ENCODE measurements around the gene BICRA. TPM values are rescaled to one million over a fixed set of nuclear protein-coding genes. Genes with fewer than 3 reads are reported as not detected.

The BICRA gene
- total and polyA plus RNA-seq, 2 donors from 2014 or later: 3.2 to 14.7 TPM

DNA sequence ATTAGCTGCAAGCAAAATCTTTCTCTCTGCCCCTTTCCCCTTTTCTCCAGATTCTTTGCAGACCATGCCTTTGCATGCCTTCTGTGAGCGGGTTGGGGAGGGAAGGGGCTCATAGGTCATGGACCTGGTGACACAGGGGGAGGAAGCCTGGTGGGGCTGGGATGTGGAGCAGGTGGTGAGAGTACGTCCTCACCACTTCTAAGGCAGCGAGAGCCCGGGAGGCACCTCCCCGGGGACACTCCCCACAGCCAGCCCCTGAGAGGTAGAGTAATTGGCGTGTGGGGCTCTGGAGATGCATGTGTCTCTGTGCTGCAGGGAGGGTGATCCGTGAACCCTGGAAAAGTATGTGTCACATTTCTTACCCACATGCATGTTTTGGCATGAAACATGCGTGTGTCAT lies 61.8 kb downstream of the BICRA start:
- Histone ChIP-seq H3K9me3 (ENCODE audit: control insufficient read depth in 2 of 3, insufficient read depth in 1 of 3, low read length in 3 of 3) (no peaks in the 10 kb centered on the region), H3K4me1 (ENCODE audit: control insufficient read depth in 2 of 3, insufficient read depth in 2 of 3, low read depth in 1 of 3, low read length in 3 of 3) (no peaks in the 10 kb centered on the region), H3K27me3 (ENCODE audit: control insufficient read depth, insufficient read depth, low read length) (no peaks in the 10 kb centered on the region), H3K4me3 (ENCODE audit: low read length in 3 of 3) (no peak overlapping the region), H3K9ac (ENCODE audit: low read length in 3 of 3) (no peak overlapping the region), H3K36me3 (ENCODE audit: control insufficient read depth in 2 of 3, insufficient read depth in 3 of 3, low read length in 3 of 3) (peaks cover 0 to 11% (median 0%) of the 10 kb centered on the region in 3 donors), H3K27ac (ENCODE audit: low read depth in 2 of 2, low read length in 2 of 2) (no peak overlapping the region)
- TF ChIP-seq, protein P1, sequence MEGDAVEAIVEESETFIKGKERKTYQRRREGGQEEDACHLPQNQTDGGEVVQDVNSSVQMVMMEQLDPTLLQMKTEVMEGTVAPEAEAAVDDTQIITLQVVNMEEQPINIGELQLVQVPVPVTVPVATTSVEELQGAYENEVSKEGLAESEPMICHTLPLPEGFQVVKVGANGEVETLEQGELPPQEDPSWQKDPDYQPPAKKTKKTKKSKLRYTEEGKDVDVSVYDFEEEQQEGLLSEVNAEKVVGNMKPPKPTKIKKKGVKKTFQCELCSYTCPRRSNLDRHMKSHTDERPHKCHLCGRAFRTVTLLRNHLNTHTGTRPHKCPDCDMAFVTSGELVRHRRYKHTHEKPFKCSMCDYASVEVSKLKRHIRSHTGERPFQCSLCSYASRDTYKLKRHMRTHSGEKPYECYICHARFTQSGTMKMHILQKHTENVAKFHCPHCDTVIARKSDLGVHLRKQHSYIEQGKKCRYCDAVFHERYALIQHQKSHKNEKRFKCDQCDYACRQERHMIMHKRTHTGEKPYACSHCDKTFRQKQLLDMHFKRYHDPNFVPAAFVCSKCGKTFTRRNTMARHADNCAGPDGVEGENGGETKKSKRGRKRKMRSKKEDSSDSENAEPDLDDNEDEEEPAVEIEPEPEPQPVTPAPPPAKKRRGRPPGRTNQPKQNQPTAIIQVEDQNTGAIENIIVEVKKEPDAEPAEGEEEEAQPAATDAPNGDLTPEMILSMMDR (IDR thresholded peaks at IDR 0.05; ENCODE audit: borderline replicate concordance, extremely low read depth, insufficient read depth): no peak
- DNase-seq (no peak), FAIRE-seq (no peak)
- intact Hi-C loops (cut with DNase I): no loop called here

DNA sequence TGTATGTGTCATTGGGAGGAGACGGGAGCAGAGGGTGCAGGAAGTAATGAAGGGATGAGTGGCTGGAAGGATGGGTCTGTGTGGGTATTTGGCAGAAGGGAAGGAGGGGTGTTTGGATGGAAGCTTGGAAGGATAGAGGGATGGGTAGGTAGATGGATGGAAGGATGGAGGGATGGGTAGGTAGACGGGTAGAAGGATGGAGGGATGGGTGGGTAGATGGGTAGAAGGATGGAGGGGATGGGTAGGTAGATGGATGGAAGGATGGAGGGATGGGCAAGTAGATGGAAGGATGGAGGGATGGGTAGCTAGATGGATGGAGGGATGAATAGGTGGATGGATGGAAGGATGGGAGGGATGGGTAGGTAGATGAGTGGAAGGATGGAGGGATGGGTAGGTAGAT lies 62.6 kb downstream of the BICRA start:
- DNase-seq (no peak), FAIRE-seq (no peak)
- Histone ChIP-seq H3K36me3 (ENCODE audit: control insufficient read depth in 2 of 3, insufficient read depth in 3 of 3, low read length in 3 of 3) (peaks cover 0 to 11% (median 0%) of the 10 kb centered on the region in 3 donors), H3K9me3 (ENCODE audit: control insufficient read depth in 2 of 3, insufficient read depth in 1 of 3, low read length in 3 of 3) (no peaks in the 10 kb centered on the region), H3K27ac (ENCODE audit: low read depth in 2 of 2, low read length in 2 of 2) (no peak overlapping the region), H3K9ac (ENCODE audit: low read length in 3 of 3) (no peak overlapping the region), H3K4me3 (ENCODE audit: low read length in 3 of 3) (no peak overlapping the region), H3K4me1 (ENCODE audit: control insufficient read depth in 2 of 3, insufficient read depth in 2 of 3, low read depth in 1 of 3, low read length in 3 of 3) (no peaks in the 10 kb centered on the region), H3K27me3 (ENCODE audit: control insufficient read depth, insufficient read depth, low read length) (no peaks in the 10 kb centered on the region)
- intact Hi-C loops (cut with DNase I): no loop called here
- TF ChIP-seq, protein P1 (IDR thresholded peaks at IDR 0.05; ENCODE audit: borderline replicate concordance, extremely low read depth, insufficient read depth): no peak

DNA sequence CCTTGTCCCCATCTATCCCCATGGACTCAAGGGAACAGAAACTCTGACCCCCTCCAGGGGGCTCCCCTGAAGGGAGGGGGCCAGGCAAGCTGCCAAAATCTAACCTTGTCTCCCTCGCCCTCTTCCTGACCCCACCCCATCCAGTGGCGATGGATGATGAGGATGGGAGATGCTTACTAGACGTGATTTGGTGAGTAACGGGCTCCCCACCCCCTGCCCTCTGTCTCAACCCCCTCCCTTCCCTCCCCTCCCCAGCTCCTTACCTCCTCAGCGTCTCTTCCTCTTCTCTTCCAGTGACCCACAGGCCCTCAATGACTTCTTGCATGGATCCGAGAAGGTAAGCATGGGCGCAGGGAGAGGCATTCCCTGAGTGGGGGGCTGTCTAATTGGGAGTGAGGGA lies 64.5 kb downstream of the BICRA start:
- H3K9ac ChIP-seq (ENCODE audit: low read length in 3 of 3): no peak overlapping the region
- H3K36me3 ChIP-seq (ENCODE audit: control insufficient read depth in 2 of 3, insufficient read depth in 3 of 3, low read length in 3 of 3): peaks cover 0 to 14% (median 0%) of the 10 kb centered on the region in 3 donors
- TF ChIP-seq, protein P1 (IDR thresholded peaks at IDR 0.05; ENCODE audit: borderline replicate concordance, extremely low read depth, insufficient read depth): no peak
- H3K4me1 ChIP-seq (ENCODE audit: control insufficient read depth in 2 of 3, insufficient read depth in 2 of 3, low read depth in 1 of 3, low read length in 3 of 3): no peaks in the 10 kb centered on the region
- DNase-seq: peak in 1 of 5 donors; percentile 38
- no peak overlapping the region for H3K27ac ChIP-seq (ENCODE audit: low read depth in 2 of 2, low read length in 2 of 2)
- intact Hi-C loops (cut with DNase I): no loop called here
- H3K27me3 ChIP-seq (ENCODE audit: control insufficient read depth, insufficient read depth, low read length): no peaks in the 10 kb centered on the region
- H3K9me3 ChIP-seq (ENCODE audit: control insufficient read depth in 2 of 3, insufficient read depth in 1 of 3, low read length in 3 of 3): no peaks in the 10 kb centered on the region
- FAIRE-seq: no peak
- H3K4me3 ChIP-seq (ENCODE audit: low read length in 3 of 3): no peak overlapping the region

DNA sequence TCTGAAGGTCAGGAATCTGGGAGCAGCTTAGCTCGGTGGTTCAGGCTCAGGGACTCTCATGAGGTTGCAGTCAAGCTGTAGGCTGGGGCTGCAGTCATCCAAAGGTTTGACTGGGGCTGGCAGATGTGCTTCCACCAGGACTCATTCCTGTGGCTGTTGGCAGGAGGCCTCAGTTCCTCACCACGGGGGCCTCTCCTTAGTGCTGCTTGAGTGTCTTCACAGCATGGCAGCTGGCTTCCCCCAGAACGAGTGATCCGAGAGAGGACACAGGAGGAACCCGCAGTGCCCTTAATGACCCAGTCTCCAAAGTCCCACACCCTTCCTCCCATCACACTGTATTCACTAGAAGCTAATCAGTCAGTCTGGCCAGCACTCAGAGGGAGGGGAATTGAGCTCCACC lies 65.6 kb downstream of the BICRA start:
- Histone ChIP-seq H3K4me3 (ENCODE audit: low read length in 3 of 3) (no peak overlapping the region), H3K36me3 (ENCODE audit: control insufficient read depth in 2 of 3, insufficient read depth in 3 of 3, low read length in 3 of 3) (peaks cover 0 to 14% (median 0%) of the 10 kb centered on the region in 3 donors), H3K9ac (ENCODE audit: low read length in 3 of 3) (no peak overlapping the region), H3K9me3 (ENCODE audit: control insufficient read depth in 2 of 3, insufficient read depth in 1 of 3, low read length in 3 of 3) (no peaks in the 10 kb centered on the region), H3K27ac (ENCODE audit: low read depth in 2 of 2, low read length in 2 of 2) (no peak overlapping the region), H3K4me1 (ENCODE audit: control insufficient read depth in 2 of 3, insufficient read depth in 2 of 3, low read depth in 1 of 3, low read length in 3 of 3) (no peaks in the 10 kb centered on the region), H3K27me3 (ENCODE audit: control insufficient read depth, insufficient read depth, low read length) (no peaks in the 10 kb centered on the region)
- DNase-seq (no peak), FAIRE-seq (no peak)
- intact Hi-C loops (cut with DNase I): no loop called here
- TF ChIP-seq, protein P1 (IDR thresholded peaks at IDR 0.05; ENCODE audit: borderline replicate concordance, extremely low read depth, insufficient read depth): no peak
